ENCODE results near the gene TNS3.
A peak's percentile ranks its signal among the peaks of the same experiment; 100 is the strongest.
"Not testable (repeated sequence)": the region's sequence is repeated elsewhere in the genome, so short reads cannot be mapped to it uniquely, and the experiment has no call there.

The TNS3 gene

DNA sequence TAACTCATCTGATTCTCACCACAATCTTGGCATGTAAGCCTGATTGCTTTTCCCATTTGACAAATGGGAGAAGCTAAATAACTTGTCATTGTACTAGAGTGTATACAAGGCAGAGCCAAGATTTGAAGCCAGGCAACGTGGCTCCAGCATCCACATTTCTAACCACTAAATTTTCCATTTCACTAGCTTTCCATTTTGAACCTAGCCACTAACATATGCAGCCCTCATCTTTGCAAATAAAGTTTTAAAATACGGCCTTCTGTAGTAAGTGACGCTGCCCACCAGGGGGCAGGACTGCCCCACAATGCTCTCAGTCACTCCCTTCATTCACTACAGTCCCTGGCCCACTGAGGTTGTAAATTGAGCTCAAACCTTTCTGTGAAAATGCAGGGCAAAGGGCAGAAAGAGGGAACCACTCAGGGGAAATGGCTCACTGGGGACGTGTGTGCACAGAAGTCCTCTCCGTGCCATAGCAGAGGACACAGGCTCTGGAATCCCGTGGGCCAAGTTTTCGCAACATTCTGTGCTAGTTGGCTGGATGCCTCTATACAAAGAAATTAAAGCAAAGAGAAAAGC is 315.7 kb downstream of the TNS3 start:
- peak; percentile 77 for FAIRE-seq

DNA sequence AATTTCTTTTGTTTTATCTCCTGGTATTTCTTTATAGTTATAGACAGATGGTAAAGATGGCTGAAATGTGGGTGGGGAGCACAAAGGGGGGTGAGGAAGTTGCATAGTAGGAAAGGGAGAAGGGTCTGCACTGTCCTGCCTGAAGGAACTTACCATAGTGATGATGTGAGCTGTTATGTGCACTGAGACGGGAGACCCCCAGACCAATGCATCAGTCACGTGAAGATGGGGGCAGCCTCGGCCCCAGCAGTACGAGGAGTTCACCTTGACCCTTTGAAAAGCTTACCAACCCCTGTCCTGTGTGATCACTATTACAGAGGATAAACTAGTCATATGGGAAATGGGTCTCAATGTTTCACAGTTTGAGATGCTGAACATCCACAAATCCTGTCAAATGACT is 316.3 kb downstream of the TNS3 start:
- no peak for FAIRE-seq

DNA sequence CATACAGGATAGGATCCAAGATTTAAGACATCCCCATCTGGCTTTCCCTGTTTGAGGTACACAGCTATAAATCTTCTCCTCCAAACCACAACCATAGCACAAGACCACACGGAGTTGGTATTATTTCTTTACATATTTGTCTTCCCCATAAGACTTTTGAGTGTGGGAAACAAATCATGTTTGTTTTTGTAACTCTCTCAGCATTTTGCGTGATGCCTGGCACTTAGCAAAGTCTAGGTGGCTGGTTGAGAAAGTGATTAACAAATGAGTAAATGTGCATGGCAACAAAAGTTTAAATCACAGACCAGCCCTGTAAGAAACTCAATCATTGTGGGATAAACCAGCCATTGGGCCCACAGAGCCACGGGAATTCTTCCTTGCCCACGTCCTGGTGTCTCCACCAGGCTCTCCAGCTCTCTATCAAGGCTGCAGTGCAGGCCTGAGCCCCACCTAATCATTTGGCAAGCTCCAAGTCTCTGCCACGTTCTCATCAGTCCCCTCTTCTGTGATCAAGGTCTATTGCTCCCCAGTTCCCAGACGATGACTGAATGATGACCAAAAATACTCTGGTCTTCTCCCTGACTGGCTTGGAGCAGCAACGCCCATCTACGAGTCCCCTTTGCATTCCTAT is 317.8 kb downstream of the TNS3 start:
- no peak for FAIRE-seq

DNA sequence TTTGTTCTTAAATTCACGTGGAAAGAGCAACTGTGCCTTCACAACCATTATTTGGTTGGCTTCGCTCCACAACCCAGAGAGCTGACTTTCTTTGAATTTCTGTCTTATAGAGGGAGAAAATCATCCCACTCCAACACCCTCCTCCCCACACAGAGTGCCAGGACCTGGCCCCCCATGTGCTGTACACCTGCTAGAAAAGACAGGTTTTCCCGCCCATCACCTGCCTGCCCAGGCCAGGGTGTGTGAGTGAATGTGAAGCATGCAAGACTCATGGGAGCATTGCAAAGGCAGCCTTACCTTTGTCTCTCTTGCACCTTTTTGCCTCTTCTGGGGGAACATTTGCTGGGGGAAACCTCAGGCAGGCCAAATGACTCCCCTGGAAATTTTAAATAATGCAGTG is 319.0 kb downstream of the TNS3 start:
- no peak for FAIRE-seq

DNA sequence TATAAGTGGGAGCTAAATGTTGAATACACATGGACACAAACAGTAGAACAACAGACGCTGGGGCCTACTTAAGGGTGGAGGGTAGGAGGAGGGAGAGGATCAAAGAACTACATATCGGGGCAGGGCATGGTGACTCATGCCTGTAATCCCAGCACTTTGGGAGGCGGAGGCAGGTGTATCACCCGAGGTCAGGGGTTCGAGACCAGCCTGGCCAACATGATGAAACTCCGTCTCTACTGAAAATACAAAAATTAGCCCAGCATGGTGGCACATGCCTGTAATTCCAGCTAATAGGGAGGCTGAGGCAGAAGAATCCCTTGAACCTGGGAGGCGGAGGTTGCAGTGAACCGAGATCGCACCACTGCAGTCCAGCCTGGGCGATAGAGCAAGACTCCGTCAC is 319.8 kb downstream of the TNS3 start:
- not testable (repeated sequence) for FAIRE-seq

DNA sequence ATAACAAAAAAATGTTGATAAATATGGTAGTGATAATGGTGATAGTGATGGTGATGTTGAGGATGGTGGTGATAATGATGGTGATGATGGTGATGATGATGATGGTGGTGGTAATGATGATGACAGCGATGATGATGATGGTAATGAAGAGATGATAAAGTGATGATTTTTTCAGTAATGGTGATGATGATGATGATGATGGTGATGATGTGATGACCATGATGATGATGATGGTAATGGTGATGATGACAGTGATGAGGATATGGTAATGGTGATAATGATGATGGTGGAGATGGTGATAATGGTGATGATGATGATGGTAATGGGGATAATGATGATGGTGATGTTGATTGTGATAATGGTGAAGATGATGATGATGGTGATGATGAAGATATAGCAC is 321.6 kb downstream of the TNS3 start:
- FAIRE-seq, result no peak

DNA sequence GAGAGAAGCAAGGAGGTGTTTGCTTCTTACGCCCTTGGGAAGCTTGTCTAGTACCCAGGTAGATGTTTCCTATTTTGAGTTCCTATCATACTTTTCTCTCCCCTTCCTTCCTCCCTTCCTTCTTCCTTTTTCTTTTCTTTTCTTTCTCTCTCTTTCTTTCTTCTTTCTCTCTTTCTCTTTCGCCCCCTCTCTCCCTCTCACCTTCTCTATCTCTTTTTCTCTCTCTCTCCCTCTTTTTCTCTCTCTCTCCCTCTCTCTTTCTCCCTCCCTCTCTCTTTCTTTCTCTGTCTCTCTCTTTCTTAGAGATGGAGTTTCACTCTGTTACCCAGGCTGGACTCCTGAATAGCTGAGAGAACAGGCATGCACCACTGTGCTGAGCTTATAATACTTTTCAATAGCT is 322.2 kb downstream of the TNS3 start:
- FAIRE-seq, result no peak

DNA sequence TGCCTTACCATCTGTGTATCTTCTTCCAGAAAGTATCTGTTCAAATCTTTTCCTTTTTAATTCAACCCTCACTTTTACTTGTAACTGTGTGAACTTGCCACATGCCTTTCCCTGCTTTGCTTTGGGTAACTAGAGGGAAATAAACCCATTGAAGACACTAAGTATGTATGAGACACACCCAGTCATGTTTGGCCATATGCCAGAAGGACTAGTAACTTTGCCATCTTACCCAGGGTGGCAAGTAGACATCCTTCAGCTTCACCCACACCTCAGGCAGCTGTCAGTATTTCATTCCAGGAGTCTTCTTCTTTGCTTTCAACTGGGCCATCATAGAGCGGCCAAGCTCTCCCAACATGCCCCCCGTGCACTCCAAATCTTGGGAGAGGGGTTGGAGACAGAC is 323.1 kb downstream of the TNS3 start:
- no peak for FAIRE-seq

DNA sequence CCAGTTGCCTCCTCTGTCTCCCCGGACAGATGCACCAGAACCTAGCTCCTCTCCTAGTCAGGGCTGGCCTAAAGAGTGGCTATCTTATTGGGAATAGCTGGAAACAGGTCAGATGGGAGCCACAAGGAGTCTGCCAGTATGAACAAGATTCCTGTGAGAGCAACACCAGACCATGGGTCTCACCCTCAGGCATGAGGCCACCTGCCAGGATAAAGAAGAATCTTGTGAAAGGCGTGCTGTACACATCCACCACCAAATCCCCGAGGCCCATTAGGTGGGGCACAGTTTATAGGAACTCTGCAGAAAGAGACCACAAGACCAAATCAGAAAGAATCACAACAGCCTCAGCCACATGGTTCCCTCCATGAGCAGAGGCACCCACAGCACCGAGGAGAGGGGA is 325.9 kb downstream of the TNS3 start:
- no peak for FAIRE-seq

DNA sequence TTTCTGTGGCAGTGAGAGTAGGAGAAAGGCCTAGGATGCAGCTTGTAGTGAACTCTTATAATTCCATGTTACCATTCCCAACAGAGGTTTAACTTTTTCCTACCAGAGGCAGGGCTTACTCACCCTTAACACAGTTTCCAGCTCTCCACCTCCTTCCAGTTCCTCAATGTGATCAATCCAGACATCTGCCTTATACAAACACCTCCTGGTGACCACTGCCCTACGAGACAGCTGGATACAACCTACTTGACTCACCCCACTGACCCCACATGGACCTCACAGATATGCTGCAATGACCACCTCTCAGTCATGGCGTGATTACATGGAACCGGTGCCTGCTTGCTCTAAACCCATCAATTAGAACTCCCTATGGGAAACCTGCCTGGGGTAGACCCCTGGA is 326.5 kb downstream of the TNS3 start:
- no peak for FAIRE-seq

DNA sequence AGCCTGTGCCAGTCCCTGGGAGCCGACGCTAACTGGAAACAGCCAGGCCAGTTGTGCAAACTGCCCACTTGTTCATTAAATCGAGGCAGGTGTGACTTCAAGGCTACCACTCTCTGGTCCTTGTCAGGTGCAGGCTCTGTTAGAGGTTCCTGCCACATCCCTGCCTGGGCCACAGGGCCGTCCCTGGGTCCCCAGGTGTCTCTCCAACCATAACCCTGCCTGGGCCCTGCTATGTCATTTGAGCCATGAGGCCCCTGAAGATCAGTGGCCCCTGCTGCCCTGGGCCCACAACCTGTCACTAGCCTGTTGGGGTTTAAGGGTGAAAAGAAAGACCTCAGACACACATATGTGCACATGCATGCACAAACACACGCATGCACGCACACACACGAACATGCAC is 326.9 kb downstream of the TNS3 start:
- no peak for FAIRE-seq

DNA sequence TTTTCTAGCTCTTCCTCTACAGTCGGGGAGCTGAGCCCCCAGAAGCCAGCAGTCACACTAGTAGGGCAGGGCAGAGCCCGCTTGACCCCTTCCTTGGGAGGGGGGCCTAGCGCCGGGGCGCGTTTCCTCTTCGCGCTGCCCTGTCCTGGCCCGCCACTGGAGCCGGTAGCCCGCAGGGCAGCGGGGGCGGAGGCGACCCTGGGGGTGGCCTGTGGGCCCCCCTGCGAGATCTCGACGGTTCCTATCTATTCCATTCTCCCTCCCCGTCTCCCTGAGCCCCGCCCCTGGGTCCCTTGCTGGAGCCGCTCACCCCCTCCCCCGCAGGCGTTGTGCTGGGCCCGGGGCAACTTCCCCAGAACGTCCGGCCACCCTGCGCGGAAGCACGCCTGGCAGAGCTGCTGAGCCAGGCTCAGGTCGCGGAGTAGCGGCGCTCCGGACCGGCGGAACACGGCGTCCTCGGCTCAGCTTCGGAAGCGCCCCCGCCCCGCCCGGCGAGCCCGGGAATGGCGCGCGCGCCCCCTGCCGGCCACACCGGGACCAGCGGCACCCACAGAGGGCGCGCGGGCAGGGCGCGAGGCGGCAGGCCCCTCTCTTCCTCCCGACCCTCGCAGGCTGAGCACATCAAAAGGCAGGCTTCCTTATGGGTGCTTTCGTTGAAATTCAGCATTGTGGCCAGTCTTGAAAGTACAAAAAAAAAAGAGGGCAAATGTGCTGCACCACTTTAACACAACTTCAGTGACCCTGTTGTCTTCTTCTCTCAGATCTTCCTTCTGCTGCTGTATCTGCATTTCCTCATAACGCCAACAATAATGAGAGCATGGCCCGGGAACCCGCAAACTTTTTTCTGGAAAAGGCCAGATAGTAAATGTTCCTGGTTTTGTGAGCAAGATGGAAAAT is 327.6 kb downstream of the TNS3 start:
- no peak for FAIRE-seq

DNA sequence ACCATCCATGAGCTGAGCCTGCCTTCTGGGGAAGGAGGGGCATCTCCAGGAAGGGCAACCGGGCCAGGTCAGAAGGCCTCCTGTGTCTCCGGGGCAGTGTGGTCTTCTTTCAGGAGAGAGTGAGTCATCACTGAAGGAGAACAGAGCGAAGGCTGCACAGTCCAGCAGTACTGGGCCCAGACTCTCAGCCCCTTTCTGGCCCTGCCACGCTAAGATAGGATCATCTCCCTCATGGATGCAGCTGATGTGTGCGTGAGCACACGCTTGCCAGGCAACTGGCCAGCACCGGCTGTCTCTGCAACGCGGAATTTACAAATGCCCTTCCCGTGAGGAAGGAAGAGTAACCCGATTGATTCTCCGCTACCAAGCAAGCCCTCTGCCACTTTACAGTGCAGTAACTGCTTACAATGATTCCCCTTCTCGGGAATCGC is 328.2 kb downstream of the TNS3 start:
- no peak for FAIRE-seq

DNA sequence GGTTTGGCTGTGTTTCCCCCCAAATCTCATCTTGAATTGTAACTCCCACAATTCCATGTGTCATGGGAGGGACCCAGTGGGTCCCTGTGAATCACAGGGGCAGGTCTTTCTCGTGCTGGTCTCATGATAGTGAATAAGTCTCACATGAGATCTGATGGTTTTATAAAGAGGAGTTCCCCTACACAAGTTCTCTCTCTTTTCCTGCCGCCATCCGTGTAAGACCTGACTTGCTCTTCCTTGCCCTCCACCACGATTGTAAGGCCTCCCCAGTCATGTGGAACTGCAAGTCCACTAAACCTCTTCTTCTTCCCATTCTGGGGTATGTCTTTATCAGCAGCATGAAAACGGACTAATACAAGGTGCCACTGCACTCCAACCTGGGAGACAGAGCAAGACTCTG is 329.2 kb downstream of the TNS3 start:
- no peak for FAIRE-seq

DNA sequence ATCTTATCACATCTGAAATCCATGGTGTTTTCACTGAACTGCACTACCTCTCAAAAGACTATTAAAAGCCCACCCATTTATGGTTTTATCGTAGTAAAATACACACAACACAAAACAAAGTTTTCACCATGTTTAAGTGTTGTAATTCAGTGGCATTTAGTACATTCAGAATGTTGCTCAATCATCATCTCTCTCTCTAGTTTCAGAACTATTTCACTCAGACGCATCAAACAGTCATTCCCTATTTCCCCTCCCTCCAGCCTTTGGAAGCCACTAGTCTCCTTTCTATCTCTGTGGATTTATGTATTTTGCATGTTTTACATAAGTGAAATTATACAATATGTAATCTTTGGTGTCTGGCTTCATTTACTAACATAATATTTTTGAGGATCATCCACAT is 332.6 kb downstream of the TNS3 start:
- FAIRE-seq, result no peak

DNA sequence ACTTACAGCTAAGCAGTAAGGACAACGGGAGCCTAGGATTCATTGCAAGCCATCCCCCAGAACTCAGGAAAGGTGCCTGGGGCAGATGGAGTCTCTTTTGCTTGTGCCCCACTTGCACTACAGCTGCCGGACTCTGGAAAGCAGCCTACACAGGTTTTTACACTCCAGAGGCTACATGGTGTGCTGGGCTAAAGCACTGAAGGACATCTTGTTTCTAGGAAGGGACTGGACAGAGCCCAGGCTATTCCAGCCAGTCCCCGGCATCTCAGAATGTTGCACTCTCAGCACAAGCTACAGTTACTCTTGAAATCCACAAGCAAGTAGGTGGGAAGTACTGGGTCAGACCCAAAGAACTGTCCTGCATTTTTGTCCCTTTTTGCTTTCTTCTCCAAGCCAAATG is 333.1 kb downstream of the TNS3 start:
- FAIRE-seq, result no peak

DNA sequence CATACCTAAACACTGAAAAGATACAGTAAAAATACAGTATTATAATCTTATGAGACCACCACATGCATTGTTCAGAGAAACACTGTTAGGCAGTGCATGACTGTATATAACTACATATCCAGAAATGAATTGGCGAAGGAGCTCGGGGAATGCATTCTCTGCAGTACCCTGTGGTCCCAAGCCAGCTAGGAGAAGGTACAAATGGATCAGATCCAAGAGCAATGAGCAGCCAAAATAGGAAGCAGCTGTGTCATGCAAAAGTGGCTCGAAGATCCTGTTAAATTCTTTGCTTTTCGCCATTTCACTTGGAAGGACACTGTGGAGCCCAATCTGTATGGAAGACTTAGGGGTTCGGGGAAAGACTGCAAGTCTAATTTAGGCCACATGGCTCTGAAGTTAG is 334.8 kb downstream of the TNS3 start:
- FAIRE-seq, result no peak

DNA sequence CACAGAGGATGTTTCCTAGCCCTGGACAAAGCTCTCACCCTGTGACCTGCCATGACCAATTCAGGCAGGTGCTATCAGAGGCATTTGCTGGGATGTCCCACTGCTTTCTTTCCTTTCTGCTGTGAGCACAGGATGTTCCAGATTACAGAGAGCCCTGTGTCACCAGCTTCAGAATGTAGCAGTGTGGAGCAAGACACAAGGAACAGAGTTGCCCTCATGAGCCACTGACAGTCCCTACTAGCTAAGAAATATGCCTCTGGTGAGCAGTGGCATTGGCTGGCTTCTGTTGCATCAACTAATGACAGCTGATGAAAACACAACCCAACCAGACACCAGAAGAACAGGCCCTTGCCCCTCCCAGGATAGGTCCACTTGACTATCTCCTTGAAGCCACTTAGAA is 337.2 kb downstream of the TNS3 start:
- FAIRE-seq, result no peak

DNA sequence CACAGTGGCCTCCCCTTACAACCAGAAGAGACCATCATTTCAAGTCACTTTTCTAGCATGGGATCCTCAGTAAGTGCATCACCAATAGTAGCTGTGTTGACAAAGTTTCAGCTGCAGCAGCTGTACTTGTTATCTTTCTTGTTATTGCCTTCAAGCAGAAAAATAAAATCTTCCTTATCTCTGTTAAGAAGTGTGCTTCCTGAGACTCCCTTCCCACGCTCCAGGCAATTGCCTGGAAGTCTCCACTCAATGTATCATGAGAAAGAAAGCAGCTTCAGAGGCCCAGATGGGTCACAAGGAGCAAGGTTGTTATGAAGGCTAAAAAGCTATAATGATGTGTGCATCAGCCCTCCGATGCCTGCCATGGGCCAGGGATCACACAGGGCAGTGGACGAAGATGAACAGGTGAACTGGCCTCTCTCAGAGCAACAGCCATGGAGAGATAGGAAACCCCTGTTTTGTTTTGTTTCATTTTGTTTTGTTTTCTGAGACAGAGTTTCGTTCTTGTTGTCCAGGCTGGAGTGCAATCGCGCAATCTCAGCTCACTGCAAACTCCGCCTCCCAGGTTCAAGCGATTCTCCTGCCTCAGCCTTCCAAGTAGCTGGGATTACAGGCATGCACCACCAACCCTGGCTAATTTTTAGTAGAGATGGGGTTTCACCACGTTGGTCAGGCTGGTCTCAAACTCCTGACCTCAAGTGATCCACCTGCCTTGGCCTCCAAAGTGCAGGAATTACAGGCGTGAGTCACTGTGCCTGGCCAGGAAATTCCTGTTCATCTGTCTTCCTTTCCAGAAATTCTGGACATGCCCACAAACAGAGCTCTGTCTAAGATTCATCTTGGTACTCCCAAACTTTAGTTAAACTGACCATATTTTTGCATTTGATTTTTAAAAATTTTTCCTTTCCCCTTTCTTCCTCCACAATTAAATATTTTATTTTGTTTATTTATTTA is 340.5 kb downstream of the TNS3 start:
- no peak for FAIRE-seq

DNA sequence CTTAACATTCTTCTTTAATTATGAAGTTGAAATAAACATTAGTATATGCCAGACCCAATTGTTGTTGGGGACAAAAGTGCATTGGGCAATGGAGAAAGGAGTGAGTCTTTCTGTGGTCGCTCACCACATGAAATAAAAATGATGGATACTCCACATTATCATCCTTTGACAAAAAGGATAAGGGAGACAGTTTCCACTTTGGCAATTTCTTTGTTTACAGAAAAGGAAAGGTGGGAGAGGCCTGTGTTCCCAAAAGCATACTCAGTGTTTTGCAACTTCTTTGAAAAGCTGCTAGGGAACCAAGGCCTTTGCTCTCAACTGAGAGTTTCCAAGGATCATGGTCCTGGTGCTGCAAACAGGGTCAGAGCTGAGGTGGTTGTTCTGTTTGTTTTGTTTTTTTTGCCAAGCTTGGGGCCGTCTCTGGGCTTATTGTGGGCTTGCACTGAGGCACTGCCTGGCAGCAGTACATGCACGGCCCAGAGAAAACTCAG is 341.9 kb downstream of the TNS3 start:
- FAIRE-seq, result no peak

DNA sequence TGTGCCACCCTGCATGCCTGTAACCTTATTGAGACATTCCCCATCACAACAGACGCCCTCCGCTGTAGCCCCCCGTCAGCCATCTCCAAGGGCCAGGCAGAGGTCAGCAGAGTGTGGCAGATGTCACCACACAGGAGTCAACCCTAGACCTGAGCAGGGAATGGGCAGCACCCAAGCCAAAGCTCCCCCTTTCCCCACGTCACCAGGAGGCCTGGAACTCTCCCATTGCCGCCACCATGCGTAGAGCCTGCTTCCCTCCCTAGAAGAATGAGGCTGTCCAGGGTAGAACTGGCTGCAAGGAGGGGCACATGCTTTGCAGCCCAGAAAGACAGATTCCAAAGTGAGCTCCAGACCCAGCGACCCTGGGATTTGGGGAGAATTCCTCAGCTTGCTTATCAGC is 342.9 kb downstream of the TNS3 start:
- no peak for FAIRE-seq

DNA sequence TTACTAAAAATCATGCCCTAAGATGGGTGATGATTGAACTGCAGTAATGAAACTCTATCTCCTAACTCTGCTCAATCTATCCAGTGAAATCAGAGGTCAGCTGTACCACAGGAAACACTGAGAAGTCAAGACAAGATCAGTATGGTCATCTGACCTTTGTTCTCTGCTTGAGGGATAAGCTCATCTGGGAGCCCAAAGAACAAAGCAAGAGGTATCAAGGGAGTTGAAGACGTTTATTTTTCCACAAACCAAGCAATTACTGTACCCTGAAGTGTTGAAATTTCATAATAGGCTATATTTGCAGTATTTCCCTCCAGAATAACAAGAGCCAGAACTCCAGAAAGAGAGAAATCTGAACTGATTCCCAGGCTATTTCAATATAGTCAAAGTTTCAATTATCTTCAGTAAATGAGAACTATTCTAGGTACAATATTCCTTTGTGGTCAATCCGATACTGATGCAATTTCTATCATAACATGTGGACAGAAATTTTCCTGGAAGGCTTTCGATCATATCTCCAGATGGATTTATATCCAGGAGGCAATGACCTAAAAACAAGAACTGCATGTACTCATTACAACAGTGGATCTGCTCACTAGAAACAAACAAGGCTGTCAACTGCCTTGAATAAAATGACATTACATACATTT is 345.3 kb downstream of the TNS3 start:
- no peak for FAIRE-seq

Data from A204.1 (cell line).